A549 (cell line): ENCODE measurements around the gene LGI1.

ENCODE experiments used
- CTCF ChIP-seq: fragments of >200 bp; sonication (Bioruptor Twin); formaldehyde crosslinking; IDR thresholded peaks from 3 replicates; pipeline ENCODE4 v1.5.1; 2016
- EP300 ChIP-seq, 2 experiments: fragments of >200 bp; sonication (Bioruptor Twin); formaldehyde crosslinking; IDR thresholded peaks; 2 replicates in 1 of 2; 3 replicates in 1 of 2; pipeline ENCODE4 v1.6.1; 2016 to 2017
- MAX ChIP-seq: IDR thresholded peaks from 2 replicates; pipeline ENCODE4 v1.6.1; 2012
- NR3C1 ChIP-seq: fragments of >200 bp; sonication (Bioruptor Twin); formaldehyde crosslinking; IDR thresholded peaks from 3 replicates; pipeline ENCODE4 v1.6.1; 2017
- POLR2A ChIP-seq: IDR thresholded peaks from 2 replicates; pipeline ENCODE4 v1.6.1; 2012; ENCODE audit warnings: mild to moderate bottlenecking, low read length

GRCh38 chr10:93818086-93818485 is 60.4 kb downstream of the LGI1 start:
- TF ChIP-seq CTCF (no peak), POLR2A (no peak), EP300 (IDR thresholded peaks at IDR 0.05) (no peak), MAX (no peak), NR3C1 (no peak)
